Transverse colon (tissue), 4 donors: ENCODE results near the gene RGP1. TPM values are rescaled to one million over a fixed set of nuclear protein-coding genes. Genes with fewer than 3 reads are reported as not detected.

Source experiments
- DNase-seq: peaks from one replicate; pipeline ENCODE4 v3.0.0-alpha.2; 2019
- H3K27ac ChIP-seq, 4 donors: fragments of 200-600 bp; sonication (generic); 2 replicates each; pipeline ENCODE4 v1.5.1; 2016 to 2018; ENCODE audit warnings: inconsistent platforms in 4 of 4
- H3K27me3 ChIP-seq: fragments of 200-600 bp; sonication (generic); 2 replicates; pipeline ENCODE4 v1.5.1; 2017; ENCODE audit warnings: inconsistent platforms
- H3K36me3 ChIP-seq, 4 donors: fragments of 200-600 bp; sonication (generic); 2 replicates each; pipeline ENCODE4 v1.5.1; 2017 to 2019; ENCODE audit warnings: inconsistent platforms in 4 of 4
- H3K4me1 ChIP-seq, 4 donors: fragments of 200-600 bp; sonication (generic); 2 replicates each; pipeline ENCODE4 v1.5.1; 2017 to 2020; ENCODE audit warnings: inconsistent platforms in 4 of 4
- H3K4me3 ChIP-seq, 4 donors: fragments of 200-600 bp; sonication (generic); 1 replicate in 1 of 4; 2 replicates in 3 of 4; pipeline versions ENCODE4 v1.5.1 to v1.6.1; 2017 to 2019; ENCODE audit warnings: inconsistent platforms in 4 of 4
- H3K9me3 ChIP-seq, 2 donors: fragments of 200-600 bp; sonication (generic); 2 replicates each; pipeline ENCODE4 v1.5.1; 2017 to 2019; ENCODE audit warnings: inconsistent platforms in 2 of 2
- EP300 ChIP-seq: sonication (generic); formaldehyde crosslinking; IDR thresholded peaks from one replicate; pipeline ENCODE4 v1.6.1; 2017; ENCODE audit warnings: antibody characterized with exemption, low read depth
- POLR2A ChIP-seq: fragments of 450-650 bp; IDR thresholded peaks from one replicate; pipeline ENCODE4 v1.6.1; 2016; ENCODE audit warnings: antibody characterized with exemption, mild to moderate bottlenecking, moderate library complexity
- POLR2AphosphoS5 ChIP-seq, 3 donors: sonication (generic); formaldehyde crosslinking; IDR thresholded peaks; one replicate each; pipeline ENCODE4 v1.6.1; 2016; ENCODE audit warnings: antibody characterized with exemption in 3 of 3
- WGBS, 2 donors: methylation state at CpG; one replicate each; pipeline ENCODE4 v1.1.5; 2018; ENCODE audit warnings: low coverage in 1 of 2; 5-methylcytosine and 5-hydroxymethylcytosine counted together
- in situ Hi-C, 4 donors: fragments of 200-750 bp; cut with MboI; loops; one replicate each; pipeline versions ENCODE4 v1.15.0 to v1.15.1; 2017; ENCODE audit warnings: low sequenced_read_pairs in 3 of 4, low pct_ligation_motif_present in 1 of 4, low pct_unique_long_range_greater_than_20kb in 1 of 4
- intact Hi-C: fragments of 100-400 bp; cut with DNase I; formaldehyde crosslinking; loops from one replicate; pipeline ENCODE4 v1.15.1; 2023; ENCODE audit warnings: low total_unique reads
- total RNA-seq, 4 donors: library from RNA; depleted of rRNA; stranded (reverse); fragments of >200 nt; gene quantifications; one replicate each; pipeline ENCODE4 v1.1.0, GENCODE V29; 2016
- TF ChIP-seq, protein P1 (sequence below), 5 experiments: fragments of 200-600 bp in 3 of 5; fragments of 450-650 bp in 2 of 5; sonication (generic) in 3 of 5; IDR thresholded peaks; 1 replicate in 2 of 5; 2 replicates in 3 of 5; pipeline ENCODE4 v1.5.1; 2016 to 2017; ENCODE audit warnings: antibody characterized with exemption in 5 of 5, inconsistent platforms in 3 of 5, mild to moderate bottlenecking in 2 of 5, moderate library complexity in 1 of 5

RGP1 gene
- total RNA-seq, 4 donors from 2014 or later, result 30.3 to 47.5 (median 43.7) TPM

- TF ChIP-seq POLR2A (no peak), POLR2AphosphoS5 (IDR thresholded peaks at IDR 0.05) (no peak), EP300 (no peak)
- TF ChIP-seq, protein P1, sequence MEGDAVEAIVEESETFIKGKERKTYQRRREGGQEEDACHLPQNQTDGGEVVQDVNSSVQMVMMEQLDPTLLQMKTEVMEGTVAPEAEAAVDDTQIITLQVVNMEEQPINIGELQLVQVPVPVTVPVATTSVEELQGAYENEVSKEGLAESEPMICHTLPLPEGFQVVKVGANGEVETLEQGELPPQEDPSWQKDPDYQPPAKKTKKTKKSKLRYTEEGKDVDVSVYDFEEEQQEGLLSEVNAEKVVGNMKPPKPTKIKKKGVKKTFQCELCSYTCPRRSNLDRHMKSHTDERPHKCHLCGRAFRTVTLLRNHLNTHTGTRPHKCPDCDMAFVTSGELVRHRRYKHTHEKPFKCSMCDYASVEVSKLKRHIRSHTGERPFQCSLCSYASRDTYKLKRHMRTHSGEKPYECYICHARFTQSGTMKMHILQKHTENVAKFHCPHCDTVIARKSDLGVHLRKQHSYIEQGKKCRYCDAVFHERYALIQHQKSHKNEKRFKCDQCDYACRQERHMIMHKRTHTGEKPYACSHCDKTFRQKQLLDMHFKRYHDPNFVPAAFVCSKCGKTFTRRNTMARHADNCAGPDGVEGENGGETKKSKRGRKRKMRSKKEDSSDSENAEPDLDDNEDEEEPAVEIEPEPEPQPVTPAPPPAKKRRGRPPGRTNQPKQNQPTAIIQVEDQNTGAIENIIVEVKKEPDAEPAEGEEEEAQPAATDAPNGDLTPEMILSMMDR (IDR thresholded peaks at IDR 0.05), result no peak
- Histone ChIP-seq H3K4me3 (no peak overlapping the region), H3K36me3 (peaks cover 0 to 5% (median 0%) of the 10 kb centered on the region in 4 donors), H3K9me3 (no peaks in the 10 kb centered on the region), H3K27ac (no peak overlapping the region), H3K27me3 (no peaks in the 10 kb centered on the region), H3K4me1 (peaks cover 0 to 29% (median 12%) of the 10 kb centered on the region in 4 donors)
- in situ Hi-C loops (loop anchor here in 1 of 4 donors (5.0 kb wide), 1 partner anchor 93 kb away; no protein-coding TSS in a partner anchor), intact Hi-C loops (no loop called here)
- no peak for DNase-seq
- 89 to 100% methylated on average over 2 of the region's 2 CpGs for WGBS, 2 donors
Measured at GRCh38 chr9:35789541-35789940, 40.5 kb downstream of the RGP1 start.

DNA sequence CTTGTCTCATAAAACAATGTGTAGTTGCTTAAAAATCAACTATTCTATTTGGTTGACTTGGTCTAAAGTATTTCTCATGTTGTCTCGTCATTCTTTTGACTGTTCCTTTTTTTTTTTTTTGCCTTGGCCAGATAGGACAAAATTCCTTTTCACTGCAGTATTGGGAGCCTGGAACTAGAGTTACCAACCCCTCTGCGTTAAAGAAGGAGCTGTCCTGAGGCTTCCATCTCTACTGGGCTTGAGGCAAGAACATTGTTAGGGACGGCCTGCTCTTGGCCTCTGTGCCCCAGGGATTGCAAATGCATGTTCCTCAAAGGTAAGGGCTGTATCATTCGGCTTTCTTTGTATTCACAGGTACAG lies 40.9 kb downstream of the RGP1 start:
- intact Hi-C loops (no loop called here), in situ Hi-C loops (loop anchor here in 2 of 4 donors (10.0 kb wide), 2 partner anchors 95 to 105 kb away; no protein-coding TSS in a partner anchor)
- no peaks in the 10 kb centered on the region for H3K27me3 ChIP-seq
- WGBS, 2 donors, result 36 to 46% methylated on average over 1 to 4 of the region's 4 CpGs
- H3K27ac ChIP-seq, result peak overlapping the region in 1 of 4 donors; percentile 67
- peaks cover 0 to 34% (median 12%) of the 10 kb centered on the region in 4 donors for H3K4me1 ChIP-seq
- DNase-seq, result no peak
- H3K36me3 ChIP-seq, result peaks cover 0 to 5% (median 0%) of the 10 kb centered on the region in 4 donors
- TF ChIP-seq, protein P1 (IDR thresholded peaks at IDR 0.05), result no peak
- TF ChIP-seq POLR2AphosphoS5 (IDR thresholded peaks at IDR 0.05) (no peak), EP300 (no peak), POLR2A (no peak)
- H3K9me3 ChIP-seq, result no peaks in the 10 kb centered on the region
- H3K4me3 ChIP-seq, result no peak overlapping the region

GRCh38 chr9:35790385-35791296 lies 41.6 kb downstream of the RGP1 start:
- H3K27ac ChIP-seq, result peak overlapping the region; percentile 66 to 89 (median 73)

More at GRCh38 chr9:35790385-35791296, 41.6 kb downstream of the RGP1 start:
- in situ Hi-C loops (loop anchor here in 2 of 4 donors (10.0 kb wide), 2 partner anchors 94 to 104 kb away; no protein-coding TSS in a partner anchor), intact Hi-C loops (no loop called here)
- Histone ChIP-seq H3K36me3 (peaks cover 0 to 3% (median 0%) of the 10 kb centered on the region in 4 donors), H3K27me3 (no peaks in the 10 kb centered on the region), H3K9me3 (no peaks in the 10 kb centered on the region), H3K4me3 (peak overlapping the region in 3 of 4 donors; percentile 41 to 55 (median 43)), H3K4me1 (peaks cover 0 to 36% (median 12%) of the 10 kb centered on the region in 4 donors)
- DNase-seq, result peak; percentile 71
- 43 to 54% methylated on average over 13 to 37 of the region's 37 CpGs for WGBS, 2 donors
- TF ChIP-seq POLR2A, result no peak
- TF ChIP-seq, protein P1 (IDR thresholded peaks at IDR 0.05), result peak; percentile 84 to 92 (median 87)
